ENCODE results near the gene GYPB. TPM values are rescaled to one million over a fixed set of nuclear protein-coding genes. Genes with fewer than 3 reads are reported as not detected.
"Not testable (repeated sequence)": the region's sequence is repeated elsewhere in the genome, so short reads cannot be mapped to it uniquely, and the experiment has no call there.

The GYPB gene
- polyA plus RNA-seq, 6 donors from 2014 or later, result not detected

GRCh38 chr4:143947493-143947892 lies 71.7 kb downstream of the GYPB start:
- H3K4me3 Mint-ChIP-seq; H3K4me1 Mint-ChIP-seq; H3K27ac Mint-ChIP-seq; ATAC-seq (ENCODE audit: low read depth in 2 of 2); H3K27me3 Mint-ChIP-seq; DNase-seq: not testable (repeated sequence)
- H3K36me3 Mint-ChIP-seq, result peaks cover 4 to 10% of the 10 kb centered on the region in 2 donors
- H3K9me3 Mint-ChIP-seq, result peaks cover 0 to 20% (median 16%) of the 10 kb centered on the region in 7 donors

Other genes with a start within 250 kb of the GYPB start
- gene GYPE, start 113.8 kb downstream of the GYPB start, polyA plus RNA-seq (ENCODE audit: low read depth in 6 of 6), result 10 to 100 TPM in 2 of 6 donors, 1 to 10 TPM in 4; 3.7 to 13.0 (median 9.4) TPM
- not detected for gene GYPA, start 121.3 kb upstream of the GYPB start, polyA plus RNA-seq (ENCODE audit: low read depth in 6 of 6)

All from naive B cell (primary cell).